ENCODE measurements around the gene SUN2. TPM values are rescaled to one million over a fixed set of nuclear protein-coding genes. Genes with fewer than 3 reads are reported as not detected.

SUN2 gene
- total and polyA plus RNA-seq, 3 donors from 2014 or later: 90.8 to 331 (median 295) TPM

DNA sequence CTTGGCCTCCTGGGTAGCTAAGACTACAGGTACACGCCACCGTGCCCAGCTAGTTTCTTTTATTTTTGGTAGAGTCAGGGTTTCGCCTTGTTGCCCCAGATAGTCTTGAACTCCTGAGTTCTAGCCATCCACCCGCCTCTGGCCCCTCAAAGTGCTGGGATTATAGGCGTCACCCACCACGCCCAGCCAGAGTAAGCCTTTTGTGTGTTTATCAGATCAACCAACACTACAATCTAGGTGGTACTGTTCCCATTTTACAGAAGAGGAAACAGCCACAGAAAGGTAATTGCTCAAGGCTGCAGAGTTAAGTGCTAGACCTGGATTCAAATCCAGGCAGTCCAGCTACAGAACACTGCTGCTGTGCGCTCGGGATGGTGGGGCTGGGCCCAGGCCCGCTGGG, 70.9 kb downstream of the SUN2 start:
- H3K36me3 ChIP-seq (ENCODE audit: low read depth, missing control alignments): peaks cover 3% of the 10 kb centered on the region
- no peaks in the 10 kb centered on the region for H3K9me3 ChIP-seq
- WGBS, 2 donors: 93 to 94% methylated on average over 9 of the region's 9 CpGs
- H3K4me1 ChIP-seq: no peaks in the 10 kb centered on the region
- H3K27me3 ChIP-seq: no peaks in the 10 kb centered on the region
- no peak overlapping the region for H3K27ac ChIP-seq
- intact Hi-C loops (cut with DNase I; ENCODE audit: low total_unique reads): no loop called here
- no peak overlapping the region for H3K4me3 ChIP-seq
- TF ChIP-seq POLR2A (IDR thresholded peaks at IDR 0.05): no peak
- TF ChIP-seq CTCF (IDR thresholded peaks at IDR 0.05): no peak
- DNase-seq: no peak

Small RNA genes lying within 50 kb of the gene (small RNA-seq; reads per million reads assigned to genes)
- gene AL021707.8: 0 reads per million in 2 donors

Other genes with a start within 250 kb of the SUN2 start
- gene DDX17, start 249.7 kb downstream of the SUN2 start, total RNA-seq: 100 to 1,000 TPM; 964 to 995 TPM
- 259 TPM for gene DDX17, start 249.7 kb downstream of the SUN2 start, polyA plus RNA-seq (ENCODE audit: insufficient read depth, low read depth, low replicate concordance)
- gene DMC1, start 185.8 kb downstream of the SUN2 start, total RNA-seq: 10 to 100 TPM in 1 of 2 donors, 1 to 10 TPM in 1; 8.9 to 17.6 TPM
- 18.3 TPM for gene DMC1, start 185.8 kb downstream of the SUN2 start, polyA plus RNA-seq (ENCODE audit: insufficient read depth, low read depth, low replicate concordance)
- 10 to 100 TPM; 16.3 to 41.8 TPM for gene FAM227A, start 99.6 kb downstream of the SUN2 start, total RNA-seq
- gene FAM227A, start 99.6 kb downstream of the SUN2 start, polyA plus RNA-seq (ENCODE audit: insufficient read depth, low read depth, low replicate concordance): 18.0 TPM
- gene CBY1, start 99.4 kb downstream of the SUN2 start, total RNA-seq: 10 to 100 TPM; 24.9 to 30.9 TPM
- gene CBY1, start 99.4 kb downstream of the SUN2 start, polyA plus RNA-seq (ENCODE audit: insufficient read depth, low read depth, low replicate concordance): 50.8 TPM
- 10 to 100 TPM; 44.3 to 57.6 TPM for gene TOMM22, start 74.0 kb downstream of the SUN2 start, total RNA-seq
- 95.1 TPM for gene TOMM22, start 74.0 kb downstream of the SUN2 start, polyA plus RNA-seq (ENCODE audit: insufficient read depth, low read depth, low replicate concordance)
- gene JOSD1, start 55.1 kb downstream of the SUN2 start, total RNA-seq: 10 to 100 TPM; 70.3 to 91.0 TPM
- 40.9 TPM for gene JOSD1, start 55.1 kb downstream of the SUN2 start, polyA plus RNA-seq (ENCODE audit: insufficient read depth, low read depth, low replicate concordance)
- 10 to 100 TPM; 81.5 to 89.8 TPM for gene GTPBP1, start 50.1 kb downstream of the SUN2 start, total RNA-seq
- gene GTPBP1, start 50.1 kb downstream of the SUN2 start, polyA plus RNA-seq (ENCODE audit: insufficient read depth, low read depth, low replicate concordance): 53.1 TPM
- 10 to 100 TPM; 54.4 to 76.8 TPM for gene DNAL4, start 38.1 kb upstream of the SUN2 start, total RNA-seq
- gene DNAL4, start 38.1 kb upstream of the SUN2 start, polyA plus RNA-seq (ENCODE audit: insufficient read depth, low read depth, low replicate concordance): 107 TPM
- 10 to 100 TPM; 12.6 to 14.1 TPM for gene NPTXR, start 88.0 kb upstream of the SUN2 start, total RNA-seq
- 3.9 TPM for gene NPTXR, start 88.0 kb upstream of the SUN2 start, polyA plus RNA-seq (ENCODE audit: insufficient read depth, low read depth, low replicate concordance)
- gene CBX6, start 116.2 kb upstream of the SUN2 start, total RNA-seq: 10 to 100 TPM; 30.1 to 33.1 TPM
- gene CBX6, start 116.2 kb upstream of the SUN2 start, polyA plus RNA-seq (ENCODE audit: insufficient read depth, low read depth, low replicate concordance): 18.7 TPM
- under 1 TPM in 1 of 2 donors, not detected in 1; 0.50 TPM for gene APOBEC3A, start 201.6 kb upstream of the SUN2 start, total RNA-seq
- gene APOBEC3A, start 201.6 kb upstream of the SUN2 start, polyA plus RNA-seq (ENCODE audit: insufficient read depth, low read depth, low replicate concordance): 1.1 TPM
- gene APOBEC3B, start 226.3 kb upstream of the SUN2 start, total RNA-seq: 1 to 10 TPM; 1.4 to 2.0 TPM
- 0.69 TPM for gene APOBEC3B, start 226.3 kb upstream of the SUN2 start, polyA plus RNA-seq (ENCODE audit: insufficient read depth, low read depth, low replicate concordance)